ENCODE measurements around the gene ANO10.
"Not testable (repeated sequence)": the region's sequence is repeated elsewhere in the genome, so short reads cannot be mapped to it uniquely, and the experiment has no call there.

The ANO10 gene

DNA sequence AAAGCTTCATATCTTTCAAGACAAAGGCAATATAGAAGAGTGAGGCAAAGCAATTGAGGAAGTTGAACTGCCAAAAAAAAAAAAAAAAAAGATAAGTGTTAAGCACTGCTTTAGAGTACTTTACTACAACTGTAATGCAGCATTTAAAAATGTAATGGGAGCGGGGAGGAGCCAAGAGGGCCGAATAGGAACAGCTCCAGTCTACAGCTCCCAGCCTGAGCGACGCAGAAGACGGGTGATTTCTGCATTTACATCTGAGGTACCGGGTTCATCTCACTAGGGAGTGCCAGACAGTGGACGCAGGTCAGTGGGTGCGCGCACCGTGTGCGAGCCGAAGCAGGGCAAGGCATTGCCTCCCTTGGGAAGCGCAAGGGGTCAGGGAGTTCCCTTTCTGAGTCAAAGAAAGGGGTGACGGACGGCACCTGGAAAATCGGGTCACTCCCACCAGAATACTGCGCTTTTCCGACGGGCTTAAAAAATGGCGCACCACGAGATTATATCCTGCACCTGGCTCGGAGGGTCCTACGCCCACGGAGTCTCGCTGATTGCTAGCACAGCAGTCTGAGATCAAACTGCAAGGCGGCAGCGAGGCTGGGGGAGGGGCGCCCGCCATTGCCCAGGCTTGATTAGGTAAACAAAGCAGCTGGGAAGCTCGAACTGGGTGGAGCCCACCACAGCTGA, 56.0 kb downstream of the ANO10 start:
- DNase-seq = not testable (repeated sequence)

DNA sequence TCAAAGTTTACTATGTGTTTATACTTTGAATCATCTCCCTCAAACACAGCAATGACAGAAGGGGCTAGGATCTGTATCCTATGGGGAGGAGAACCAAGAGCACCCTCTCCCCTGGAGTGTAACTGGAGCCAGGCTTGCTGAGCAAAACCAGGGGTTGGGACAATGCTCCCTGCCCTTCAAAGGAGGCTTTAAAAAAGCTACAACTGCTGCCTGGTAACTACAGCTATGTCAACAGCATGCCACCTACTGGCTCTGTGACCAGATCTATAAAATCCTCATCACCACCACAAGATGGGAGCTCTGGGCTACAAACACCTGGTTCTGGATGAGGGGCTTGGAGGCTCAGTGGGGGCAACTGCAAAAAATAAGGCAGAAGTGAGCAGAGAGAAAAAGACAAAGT, 61.9 kb downstream of the ANO10 start:
- no peak for DNase-seq

DNA sequence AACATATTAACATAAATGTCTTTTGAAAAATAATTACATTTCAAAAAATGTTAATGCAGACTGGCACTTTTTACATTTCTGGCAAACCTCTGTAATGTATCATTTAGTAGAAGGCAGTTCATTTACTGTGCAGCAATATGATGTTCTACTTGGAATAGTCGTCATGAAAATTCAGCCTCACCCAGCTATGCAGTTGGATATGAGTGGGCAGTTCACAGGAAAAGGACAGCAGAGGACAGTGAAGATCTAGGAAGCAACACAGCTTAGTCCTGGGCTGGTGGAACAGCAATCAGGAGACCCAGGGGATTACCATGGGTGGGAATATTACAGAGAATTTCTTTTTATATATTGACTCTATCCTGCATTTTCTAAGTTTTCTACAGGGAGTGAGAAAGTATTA, 63.6 kb downstream of the ANO10 start:
- no peak for DNase-seq

DNA sequence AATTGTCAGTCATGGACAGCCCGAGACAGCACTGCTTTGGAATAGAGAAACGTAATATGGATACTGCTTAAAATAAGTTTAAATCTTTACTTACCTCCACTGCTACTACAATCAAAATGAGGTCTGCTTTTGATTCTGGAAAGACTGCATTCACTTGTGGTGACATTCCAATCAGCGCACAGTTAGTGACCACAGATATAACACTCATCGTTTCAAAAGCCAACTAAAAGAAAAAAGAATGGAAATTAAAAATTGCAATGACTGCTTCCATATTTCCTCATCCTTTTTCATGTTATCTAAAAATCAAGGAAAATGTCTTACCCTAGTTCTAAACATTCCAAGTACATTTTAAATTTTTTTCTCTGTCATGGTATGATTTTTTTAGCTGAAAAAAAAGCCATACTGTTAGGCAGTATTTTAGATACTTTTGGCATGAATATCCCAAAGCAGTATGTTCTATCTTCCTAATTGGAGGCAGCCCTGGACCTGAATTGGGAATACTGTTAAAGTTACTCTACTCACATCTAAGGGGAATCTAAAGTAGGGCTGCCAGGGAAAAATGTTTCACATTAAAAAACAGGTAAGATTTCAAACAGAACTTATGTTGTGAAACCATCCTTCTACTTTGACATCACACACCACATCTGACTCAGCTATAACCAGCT, 72.1 kb downstream of the ANO10 start:
- no peak for DNase-seq

DNA sequence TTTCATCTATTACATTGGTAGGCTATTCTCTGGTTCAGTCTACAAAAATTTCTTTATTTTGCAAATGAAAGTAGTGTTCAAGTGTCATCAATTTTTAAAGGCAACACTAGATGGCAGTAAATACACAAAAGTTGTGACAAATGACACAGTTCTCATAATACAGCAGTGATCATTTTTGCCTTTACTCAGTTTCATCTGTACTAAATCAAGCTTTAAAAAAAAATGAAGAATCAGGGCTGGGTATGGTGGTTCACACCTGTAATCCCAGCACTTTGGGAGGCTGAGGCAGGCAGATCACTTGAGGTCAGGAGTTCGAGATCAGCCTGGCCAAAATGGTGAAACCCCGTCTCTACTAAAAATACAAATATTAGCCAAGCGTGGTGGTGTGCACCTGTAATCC, 77.5 kb downstream of the ANO10 start:
- DNase-seq = peak; percentile 86

DNA sequence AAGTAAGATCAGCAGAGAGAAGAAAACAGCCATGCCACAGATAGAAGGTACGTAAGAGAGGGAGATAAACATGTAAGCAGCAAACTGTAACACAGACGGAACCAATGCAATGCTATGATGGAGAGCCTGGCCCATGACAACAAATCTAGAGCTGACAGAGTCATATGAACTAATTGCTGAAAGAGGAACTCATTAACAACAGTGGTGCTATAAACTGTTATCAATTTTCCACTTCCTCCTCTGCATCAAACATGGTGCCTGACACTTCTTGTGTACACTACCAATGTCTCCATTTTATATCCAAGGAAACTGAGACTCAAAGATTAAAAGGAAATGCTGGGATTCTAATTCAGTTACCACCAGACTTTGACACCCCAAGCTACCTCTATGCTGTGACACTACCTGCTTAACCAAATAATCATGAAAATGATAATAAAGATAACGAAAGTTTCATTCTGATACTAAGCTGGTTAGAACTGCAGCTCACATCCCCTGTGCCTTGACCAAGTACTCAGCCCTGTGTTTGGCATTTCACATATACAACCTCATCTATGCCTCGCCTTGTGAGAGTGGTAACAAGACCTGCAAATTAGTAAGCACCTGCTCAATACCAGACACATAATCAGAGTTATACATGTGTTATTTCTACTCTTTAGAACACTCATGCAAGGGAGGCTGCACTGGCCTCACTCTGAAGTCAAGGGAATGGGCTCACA, 79.3 kb downstream of the ANO10 start:
- DNase-seq = peak; percentile 50

DNA sequence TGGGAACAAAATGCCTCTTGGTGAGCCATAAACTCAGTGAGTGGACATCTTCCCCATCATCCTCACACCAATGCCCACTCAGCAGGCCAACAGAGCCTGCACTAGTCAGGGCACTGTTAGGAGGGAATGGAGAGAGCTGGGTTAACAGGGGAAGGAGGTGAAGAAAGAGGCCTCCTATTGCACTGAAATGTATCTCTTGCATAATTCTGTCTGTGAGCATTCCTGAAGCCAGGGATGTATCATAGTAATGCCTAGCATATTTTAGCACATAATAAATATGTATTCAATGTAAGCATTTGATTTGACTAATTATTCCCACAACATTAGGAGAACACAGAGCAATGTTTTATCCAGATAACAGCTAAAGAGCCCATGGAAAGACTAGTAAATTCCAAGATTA, 81.2 kb downstream of the ANO10 start:
- no peak for DNase-seq

DNA sequence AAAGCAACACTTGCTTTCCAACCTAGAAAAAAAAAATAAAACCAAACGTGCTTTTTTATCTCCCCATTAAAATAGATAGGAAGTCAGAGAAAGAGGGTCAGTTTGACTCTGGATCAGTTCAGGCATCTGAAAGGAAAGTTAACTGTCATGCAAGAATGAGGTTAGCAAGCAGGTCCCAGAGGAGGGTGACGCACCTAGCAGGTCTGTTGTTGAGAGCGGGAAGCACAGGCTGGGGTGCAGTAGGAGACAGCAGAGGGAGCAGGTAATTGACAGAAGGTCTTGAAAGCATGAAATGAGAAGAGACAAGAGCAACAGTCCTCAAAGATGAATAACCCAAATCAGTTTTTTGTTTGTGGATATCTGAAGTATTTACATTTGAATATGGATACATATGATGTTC, 82.5 kb downstream of the ANO10 start:
- DNase-seq = no peak

DNA sequence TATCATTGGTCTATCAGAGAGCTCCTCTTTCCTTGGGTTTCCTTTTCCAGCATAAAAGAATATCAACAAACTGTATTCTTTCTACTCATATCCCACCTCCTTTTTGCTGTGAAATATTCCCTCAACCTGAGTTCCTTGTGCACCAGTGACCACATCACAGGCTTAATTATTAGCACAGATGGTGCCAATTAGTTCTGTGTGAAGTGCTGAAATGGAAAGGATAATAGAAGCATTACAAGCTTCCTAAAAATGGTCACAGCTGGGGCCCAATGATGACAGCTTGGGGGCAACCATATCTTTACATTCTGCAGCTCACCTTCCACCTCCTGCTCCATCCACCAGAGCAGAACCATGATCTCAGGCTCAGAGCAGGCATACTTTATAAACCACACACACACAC, 84.6 kb downstream of the ANO10 start:
- DNase-seq = no peak

DNA sequence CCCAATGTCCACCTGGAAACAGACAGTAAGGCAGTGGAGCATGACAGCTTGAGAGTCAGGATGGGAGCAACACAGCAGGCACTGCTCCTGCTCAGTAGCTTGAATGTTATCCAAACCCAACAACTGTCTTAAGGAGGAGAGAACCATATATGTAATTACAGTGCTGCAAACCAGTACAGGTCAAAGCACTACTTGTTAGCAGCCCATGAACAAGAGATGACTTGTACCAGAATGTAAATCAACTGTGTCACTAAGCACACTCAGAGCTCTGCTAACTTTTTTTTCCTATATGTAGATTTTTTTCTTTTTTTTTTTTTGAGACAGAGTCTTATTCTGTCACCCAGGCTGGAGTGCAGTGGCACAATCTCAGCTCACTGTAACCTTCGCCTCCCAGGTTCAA, 87.1 kb downstream of the ANO10 start:
- no peak for DNase-seq

DNA sequence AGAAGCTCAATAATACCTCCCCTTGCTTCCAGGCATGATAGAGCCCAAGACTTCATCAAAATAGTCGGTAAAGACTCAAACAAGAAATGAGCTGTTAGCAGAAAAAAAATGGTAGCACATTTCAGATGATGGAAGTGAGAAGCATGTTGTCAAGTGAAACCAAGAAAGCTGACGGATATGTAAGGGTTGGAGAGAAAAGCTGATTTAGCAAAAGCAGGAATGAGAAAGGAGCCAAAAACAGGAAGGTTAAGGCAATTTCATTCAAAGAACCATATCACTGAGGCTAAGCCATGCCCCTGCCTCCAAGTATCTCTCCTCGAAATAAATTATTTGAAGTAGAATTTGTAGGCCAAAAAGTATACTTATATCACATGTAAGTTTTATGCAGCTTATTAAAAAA, 88.8 kb downstream of the ANO10 start:
- no peak for DNase-seq

DNA sequence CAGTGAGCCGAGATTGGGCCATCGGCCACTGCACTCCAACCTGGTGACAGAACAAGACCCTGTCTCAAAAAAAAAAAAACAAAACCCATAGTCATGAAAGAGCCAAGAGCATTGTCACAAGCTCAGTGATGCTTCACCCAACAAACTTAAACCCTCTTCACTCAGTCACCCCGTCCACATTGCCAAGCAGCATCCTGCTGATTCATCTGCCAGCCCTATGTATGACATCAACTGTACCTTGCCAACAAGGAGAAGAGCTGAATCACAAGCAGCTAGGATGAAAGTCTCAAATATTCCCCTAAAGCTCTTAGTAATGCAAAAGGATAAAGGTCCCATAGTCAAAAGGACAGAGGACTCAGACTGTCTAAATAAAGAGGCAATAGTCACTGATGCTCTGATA, 90.0 kb downstream of the ANO10 start:
- DNase-seq = no peak

DNA sequence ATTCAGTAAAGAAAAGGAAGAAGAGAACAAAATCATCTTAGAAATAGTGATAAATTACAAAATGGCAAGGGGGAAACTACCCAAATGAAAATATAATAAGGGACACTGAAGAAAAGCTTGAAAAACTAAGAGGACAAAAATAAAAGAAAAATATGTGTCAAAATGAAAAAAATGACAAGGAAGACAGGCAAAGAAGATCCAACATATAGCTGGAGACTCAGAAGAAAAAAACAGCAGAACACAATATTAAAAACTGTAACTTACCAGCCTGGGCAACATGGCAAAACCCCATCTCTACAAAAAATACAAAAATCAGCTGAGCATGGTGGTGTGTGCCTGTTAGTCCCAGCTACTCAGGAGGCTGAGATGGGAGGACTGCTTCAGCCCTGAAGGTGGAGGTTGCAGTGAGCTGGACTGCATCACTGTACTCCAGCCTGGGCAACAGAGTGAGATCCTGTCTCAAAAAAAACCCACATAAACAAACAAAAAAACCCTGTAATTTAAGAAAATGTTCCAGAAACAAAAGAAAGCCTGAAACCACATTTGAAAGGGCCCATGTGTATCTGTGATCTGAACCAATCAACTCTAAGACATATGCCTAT, 93.2 kb downstream of the ANO10 start:
- DNase-seq = no peak

DNA sequence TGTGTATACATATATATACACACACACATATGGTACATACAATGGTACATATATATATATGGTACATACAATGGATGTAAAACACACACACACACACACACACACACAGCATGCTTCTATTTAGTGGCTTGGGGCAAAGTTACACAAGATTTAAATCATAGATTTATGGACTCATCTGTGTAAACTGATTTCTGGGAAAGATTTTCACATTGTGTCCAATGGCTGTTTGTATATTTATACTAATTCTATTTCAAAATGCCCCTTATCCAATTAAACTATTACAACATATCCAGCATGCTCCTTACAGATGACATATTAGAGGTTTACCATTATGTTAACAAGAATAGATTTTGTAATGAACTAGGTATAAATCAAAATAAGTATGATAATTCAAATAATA, 94.9 kb downstream of the ANO10 start:
- DNase-seq = no peak

DNA sequence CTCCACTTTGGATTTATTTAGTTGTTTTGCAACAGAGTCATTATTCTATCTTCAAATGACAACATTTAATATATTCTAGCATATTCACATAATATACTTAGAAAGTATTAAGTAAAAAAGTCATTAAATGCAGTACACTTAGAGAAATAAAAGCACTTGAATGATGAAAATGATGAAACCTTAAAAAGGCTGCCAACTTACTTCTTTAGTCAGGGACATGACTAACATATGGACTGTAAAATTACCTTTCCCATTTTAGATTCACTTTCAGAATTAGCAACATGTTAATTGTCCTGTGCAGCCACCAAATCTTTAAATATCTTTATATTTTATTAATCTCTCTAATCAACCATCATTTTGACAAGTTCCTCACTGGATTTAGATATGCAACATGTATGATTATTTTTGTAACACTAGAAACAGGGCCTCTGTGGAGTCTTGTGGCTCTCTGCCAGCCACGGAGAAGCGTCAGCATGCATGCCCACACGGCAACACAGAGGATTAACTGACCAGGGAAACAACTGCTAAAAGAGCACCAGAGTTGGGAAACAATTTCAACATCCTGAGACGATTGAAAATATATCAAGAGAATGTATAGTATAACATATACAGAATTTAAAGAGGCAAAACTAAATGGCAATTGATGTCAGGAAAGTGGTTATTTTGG, 95.7 kb downstream of the ANO10 start:
- DNase-seq = no peak

DNA sequence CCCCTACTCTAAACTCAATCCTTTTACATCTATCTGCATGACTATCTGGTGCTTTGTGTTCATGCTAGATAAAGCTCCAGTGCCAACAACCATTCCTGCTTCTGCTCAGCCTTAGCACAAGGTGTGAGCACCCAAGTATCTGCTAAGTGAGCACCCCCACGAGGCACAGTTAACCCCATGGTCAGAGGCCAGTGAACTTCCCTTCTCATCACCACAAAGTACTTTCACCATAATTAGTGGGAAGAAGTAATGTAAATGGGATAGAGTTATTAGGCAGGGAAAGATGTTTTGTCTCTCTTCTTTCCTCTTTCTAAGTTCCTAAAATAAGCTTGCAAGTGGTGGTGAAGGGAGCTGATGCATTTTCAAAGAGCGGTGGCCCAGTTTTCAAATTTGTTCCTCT, 96.4 kb downstream of the ANO10 start:
- no peak for DNase-seq

DNA sequence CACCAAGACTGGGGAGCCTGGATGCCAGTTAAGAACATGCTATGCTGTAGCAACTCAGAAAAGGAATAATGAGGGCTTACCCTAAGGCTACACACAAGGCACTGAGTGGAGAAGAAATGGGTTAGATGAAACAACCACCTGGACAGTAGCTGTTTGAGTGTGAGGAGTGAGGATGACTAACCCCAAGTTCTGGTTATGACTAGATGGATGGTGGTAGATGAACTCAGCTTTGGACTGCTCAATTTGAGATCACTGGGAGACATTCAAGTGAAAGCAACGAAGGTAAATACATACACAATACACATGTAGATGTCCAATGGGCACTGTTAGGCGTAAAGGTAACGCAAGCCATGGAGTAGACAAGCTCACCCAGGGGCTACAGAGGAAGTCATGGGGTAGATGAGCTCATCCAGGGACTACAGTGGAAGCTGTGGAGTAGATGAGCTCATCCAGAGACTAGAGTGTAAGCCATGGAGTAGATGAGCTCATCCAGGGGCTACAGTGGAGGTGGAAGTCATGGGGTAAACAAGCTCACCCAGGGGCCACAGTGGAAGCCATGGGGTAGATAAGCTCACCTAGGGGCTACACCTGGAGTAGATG, 98.3 kb downstream of the ANO10 start:
- no peak for DNase-seq

DNA sequence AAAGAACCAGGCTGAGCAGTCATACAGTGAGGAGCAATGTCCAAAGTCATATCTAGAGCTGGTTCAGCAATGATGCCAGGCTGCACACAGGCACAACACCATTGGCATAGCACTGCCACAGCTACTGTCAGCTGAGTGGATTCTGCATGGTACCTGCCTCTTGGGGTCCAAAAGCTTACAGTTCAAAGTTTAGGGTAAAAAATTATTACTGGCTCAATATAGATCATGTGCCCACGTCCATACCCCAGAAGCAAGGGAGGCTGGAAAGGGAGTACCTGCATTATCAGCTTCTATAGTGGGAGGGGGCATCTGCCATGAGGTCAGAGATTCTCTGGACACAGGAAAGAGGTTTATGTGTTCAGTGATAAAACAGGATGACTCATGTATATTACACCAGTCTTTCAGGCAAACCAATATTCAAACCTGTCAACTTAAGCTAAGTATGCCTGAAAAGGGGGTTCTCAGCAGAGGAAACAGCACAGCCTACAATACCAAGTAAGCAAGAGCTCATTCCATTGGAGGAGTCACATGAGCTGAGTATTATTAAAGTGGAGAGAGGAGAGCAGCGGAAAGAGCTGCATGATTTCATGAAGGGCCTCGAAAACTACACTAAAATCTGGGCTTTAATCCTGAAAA, 99.0 kb downstream of the ANO10 start:
- peak; percentile 12 for DNase-seq

DNA sequence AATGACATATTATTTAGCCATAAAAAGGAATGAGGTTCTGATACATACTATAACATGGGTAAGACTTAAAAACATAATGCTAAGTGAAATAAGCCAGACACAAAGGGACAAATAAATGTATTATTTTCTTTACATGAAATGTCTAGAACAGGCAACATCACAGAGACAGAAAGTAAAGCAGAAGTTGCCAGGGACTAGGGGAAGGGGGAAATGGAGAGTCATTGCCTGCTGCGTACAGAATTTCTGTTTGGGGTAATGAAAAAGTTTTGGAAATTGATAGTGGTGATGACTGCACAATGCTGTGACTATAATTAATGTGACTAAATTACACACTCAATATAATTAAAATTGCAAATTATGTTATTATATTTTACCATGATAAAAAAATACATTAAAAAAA, 99.9 kb downstream of the ANO10 start:
- no peak for DNase-seq

DNA sequence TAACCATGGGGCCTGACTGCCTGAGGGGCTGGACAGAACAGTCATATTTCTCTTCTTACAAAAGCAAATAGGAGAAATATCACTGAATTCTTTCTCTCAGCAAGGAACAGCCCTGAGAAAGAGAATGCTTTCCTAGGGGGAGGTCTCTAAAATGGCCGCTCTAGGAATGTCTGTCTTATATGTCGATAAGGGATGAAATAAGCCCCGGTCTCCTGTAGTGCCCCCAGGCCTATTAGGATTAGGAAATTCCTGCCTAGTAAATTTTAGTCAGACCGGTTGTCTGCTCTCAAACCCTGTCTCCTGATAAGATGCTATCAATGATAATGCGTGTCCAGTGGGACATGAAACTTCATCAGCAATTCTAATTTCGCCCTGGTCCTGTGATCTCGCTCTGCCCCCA, 103.3 kb downstream of the ANO10 start:
- DNase-seq = not testable (repeated sequence)

DNA sequence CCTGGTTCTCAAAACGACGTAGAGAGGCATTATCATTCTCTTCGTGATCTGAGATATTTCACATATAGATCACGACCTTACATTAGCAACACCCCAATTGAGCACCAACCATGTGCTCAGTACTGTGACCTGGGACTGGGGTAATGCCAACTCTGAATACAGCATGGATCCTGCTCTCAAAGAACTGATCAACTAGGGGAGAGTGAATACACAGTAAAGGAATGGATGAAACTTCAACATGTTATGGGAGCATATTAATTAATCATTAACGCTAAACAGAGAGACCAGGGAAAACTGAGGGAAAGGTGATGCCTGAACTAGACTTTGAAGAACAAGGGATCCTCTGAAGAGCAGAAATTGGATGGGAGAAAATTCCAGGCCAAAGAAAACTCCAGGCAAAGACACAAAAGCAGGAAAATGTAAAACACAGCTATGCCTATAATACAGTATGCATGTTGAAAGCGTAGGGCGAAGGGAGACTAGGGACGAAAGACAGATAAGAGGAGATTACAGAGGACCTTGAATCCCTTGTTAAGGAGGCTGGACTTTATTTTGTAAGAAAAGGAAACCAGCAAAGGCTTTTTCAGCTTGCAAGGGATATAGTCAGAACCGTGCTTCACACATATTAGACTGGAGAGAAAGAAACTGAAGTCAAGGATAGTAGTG, 105.7 kb downstream of the ANO10 start:
- DNase-seq = no peak
